GM19397 (cell line): ENCODE data around the gene ARL10.

ENCODE experiments used
- ATAC-seq: cut with Tn5 transposase; IDR thresholded peaks from one replicate; pipeline ENCODE4 v1.9.1; 2021; ENCODE audit warnings: mild to moderate bottlenecking, moderate library complexity; ENCODE audit not compliant: unreplicated experiment

Gene ARL10

GRCh38 chr5:176361437-176362232 lies 3.7 kb upstream of the ARL10 start, which contains the start of gene KIAA1191:
KIAA1191 (minus strand) TSS chr5:176361764; CDS start chr5:176359508, 2,256 bp downstream.
- peak; percentile 87 for ATAC-seq

GRCh38 chr5:176362233-176362490 lies 3.1 kb upstream of the ARL10 start:
- ATAC-seq, result no peak

DNA sequence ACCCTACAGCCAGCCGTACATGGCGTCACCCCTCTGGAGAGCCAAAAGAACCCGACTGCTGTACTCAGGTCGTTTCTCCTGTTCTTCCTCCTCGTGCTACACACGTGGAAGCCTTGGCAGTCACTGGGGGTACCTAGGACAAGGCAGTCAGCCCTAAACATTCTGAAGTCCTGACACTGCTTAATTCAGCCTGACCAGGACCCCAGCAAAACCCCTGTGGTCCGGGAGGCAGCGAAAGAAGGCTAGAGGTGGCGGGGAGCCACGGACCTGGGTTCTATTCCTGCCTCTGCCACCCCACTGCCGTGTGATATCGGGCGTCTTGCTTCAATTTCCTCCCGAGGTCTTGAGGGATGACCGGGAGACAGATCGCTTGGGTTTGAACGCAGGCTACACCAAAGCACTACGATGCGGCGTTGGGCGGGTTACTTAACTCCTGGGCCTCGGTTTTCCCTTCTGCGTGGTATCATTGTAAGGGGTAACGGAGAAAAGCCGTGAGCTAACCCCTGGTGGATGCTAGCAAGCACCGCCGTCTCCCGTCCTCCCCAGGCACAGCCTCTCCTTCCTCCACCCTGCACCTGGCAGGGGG lies 429 bp upstream of the ARL10 start:
- ATAC-seq, result no peak

GRCh38 chr5:176366232-176366894 lies 1.1 kb downstream of the ARL10 start:
- no peak for ATAC-seq

DNA sequence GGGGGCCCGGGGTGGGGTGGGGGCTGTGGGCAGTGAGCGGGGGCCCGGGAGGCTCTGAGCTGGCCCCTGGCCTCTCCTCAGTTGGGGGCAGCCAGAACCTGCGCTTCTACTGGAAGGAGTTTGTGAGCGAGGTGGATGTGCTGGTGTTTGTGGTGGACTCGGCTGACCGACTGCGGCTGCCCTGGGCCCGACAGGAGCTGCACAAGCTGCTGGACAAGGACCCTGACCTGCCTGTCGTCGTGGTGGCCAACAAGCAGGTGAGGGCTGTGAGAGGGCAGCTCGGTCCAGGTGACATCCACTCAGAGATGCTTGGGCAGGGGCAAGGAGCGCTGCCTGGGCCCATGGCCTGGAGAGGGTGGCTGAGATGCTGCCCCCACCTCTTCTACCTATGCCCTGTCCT lies 3.4 kb downstream of the ARL10 start:
- no peak for ATAC-seq

DNA sequence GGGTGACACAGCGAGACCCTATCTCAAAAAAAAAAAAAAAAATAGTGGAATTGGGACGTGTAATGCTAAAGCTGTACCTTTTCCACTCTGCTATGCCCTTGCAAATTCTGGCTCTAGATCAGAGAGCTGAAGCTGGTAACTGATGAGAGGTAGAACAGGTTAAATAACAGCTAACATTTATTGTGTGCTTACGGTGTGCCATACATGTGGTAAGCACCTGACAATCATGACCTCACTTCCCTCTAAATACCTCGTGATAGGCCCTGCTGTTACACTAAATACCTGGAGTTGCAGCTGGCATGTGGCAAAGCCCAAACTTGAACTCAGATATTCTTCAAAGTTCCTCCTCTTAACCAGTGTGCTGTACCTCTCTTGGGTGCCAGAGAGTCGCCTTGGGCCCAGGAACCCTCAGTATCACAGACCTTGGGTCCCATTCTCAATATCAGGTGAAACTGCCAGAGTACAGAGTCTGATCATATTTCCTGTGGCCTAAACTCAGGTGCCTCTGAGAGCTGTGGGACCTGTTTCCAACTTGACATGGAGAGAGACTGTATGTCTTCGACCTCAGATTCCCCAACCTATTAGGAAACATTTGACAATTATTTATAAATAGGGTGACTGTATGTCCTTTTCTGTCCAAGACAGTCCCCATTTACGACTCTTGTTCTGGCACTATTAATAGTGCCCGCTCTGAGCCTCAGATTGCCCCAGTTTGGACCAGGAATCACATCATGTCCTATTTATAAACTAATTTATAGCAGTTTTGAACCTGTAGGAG lies 4.8 kb downstream of the ARL10 start:
- ATAC-seq, result no peak

GRCh38 chr5:176371621-176372539 lies 6.6 kb downstream of the ARL10 start:
- no peak for ATAC-seq

- no peak for ATAC-seq
Measured at GRCh38 chr5:176373100-176373818, 8.0 kb downstream of the ARL10 start.

GRCh38 chr5:176379881-176380280 lies 14.6 kb downstream of the ARL10 start:
- no peak for ATAC-seq

DNA sequence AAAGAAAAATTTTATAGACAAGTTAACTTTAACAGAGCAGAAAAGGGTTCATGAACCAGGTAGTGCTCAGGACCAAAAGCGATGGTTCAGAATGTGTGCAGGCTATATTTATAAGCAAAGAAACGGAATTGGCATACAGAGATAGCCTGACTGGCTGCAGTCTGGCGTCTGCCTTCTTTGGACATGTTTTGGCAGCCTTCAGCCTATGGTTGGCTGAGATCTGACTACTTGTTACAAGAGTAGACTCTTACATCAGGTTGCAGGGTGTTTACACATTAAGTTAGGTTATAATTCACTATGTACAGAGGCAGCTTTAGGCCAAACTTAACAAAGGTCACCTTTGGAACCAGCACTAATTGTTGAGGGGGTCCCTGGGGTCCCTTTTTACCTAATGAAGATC lies 16.1 kb downstream of the ARL10 start:
- ATAC-seq, result no peak

GRCh38 chr5:176381979-176382378 lies 16.7 kb downstream of the ARL10 start:
- no peak for ATAC-seq

DNA sequence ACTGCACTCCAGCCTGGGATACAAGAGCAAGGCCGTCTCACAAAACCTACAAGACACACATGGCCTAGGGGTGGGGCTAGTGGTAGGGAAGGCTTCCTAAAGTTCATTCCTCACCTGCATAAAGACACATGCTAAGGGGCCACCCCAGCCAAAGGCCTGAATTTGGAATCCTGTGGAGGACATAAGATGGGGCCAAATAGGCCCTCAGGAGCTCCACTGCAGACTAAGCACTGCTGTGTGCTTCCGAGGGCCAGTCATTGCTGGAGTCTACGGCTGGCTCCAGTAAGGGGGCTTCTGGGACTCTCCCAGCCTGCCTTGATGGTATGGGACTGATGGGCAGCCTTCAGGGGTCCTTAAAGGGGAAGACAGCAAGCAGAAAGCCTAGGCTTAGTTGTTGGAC lies 17.4 kb downstream of the ARL10 start:
- no peak for ATAC-seq

- no peak for ATAC-seq
Measured at GRCh38 chr5:176383248-176383905, 18.1 kb downstream of the ARL10 start.

DNA sequence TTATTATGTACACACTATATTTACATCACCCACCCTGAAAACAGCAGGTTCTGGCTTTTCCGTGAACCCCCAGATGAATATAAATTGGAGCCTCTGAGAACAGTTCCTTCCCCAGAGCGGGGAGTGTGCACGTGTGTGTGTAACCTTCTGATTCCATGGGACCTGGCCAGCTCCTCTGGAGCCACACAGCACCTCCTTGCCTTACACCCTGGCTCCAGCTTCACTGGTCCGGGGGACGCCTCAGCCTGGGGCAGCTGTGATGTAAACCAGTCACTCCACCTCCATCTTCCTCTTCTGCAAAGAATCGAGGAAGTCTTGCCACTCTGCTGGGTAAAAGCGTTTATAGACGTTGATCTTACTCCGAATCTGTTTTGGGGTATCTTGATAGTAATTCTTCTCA lies 18.7 kb downstream of the ARL10 start:
- ATAC-seq, result no peak

GRCh38 chr5:176384366-176384930 lies 19.2 kb downstream of the ARL10 start:
- no peak for ATAC-seq

- no peak for ATAC-seq
Measured at GRCh38 chr5:176384991-176385390, 19.7 kb downstream of the ARL10 start.

- ATAC-seq, result no peak
Measured at GRCh38 chr5:176386491-176386890, 21.2 kb downstream of the ARL10 start.

DNA sequence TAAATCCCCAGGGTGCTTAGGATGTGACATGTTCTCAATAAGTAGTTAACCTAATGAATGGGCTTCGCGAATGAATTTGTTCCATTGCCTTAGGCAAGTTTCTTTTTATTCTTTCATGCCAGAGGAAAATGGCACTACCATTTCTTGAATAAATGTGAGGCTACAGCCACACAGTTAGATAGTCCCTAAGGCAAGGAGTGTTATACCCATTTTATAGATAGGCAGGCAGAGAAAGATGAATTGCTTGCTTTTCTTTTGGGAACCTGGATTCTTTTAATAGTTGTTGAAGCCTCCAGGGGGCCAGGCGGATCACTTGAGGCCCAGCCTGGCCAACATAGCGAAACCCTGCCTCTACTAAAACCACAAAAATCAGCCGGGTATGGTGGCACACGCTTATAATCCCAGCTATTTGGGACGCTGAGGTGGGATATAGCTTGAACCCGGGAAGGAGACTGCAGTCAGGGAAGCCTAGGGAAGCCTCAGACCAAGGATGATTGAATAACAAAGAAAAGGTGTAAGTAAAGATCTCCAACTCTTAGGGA lies 22.2 kb downstream of the ARL10 start:
- no peak for ATAC-seq

- ATAC-seq, result no peak
Measured at GRCh38 chr5:176388003-176388443, 22.7 kb downstream of the ARL10 start.
